Stimulated activated CD4-positive, alpha-beta T cell treated with anti-CD3 and anti-CD28 coated beads, Interleukin-15, amount 100 ng/mL, for 48 hours (primary cell): ENCODE data around the gene PEAK3.

ENCODE experiments used
- DNase-seq, 2 donors: peaks; one replicate each; pipeline ENCODE4 v3.0.0-alpha.2; 2020; ENCODE audit warnings: low read depth in 2 of 2

Gene PEAK3

GRCh38 chr19:2225415-2226050, 56.4 kb downstream of the PEAK3 start:
- no peak for DNase-seq

DNA sequence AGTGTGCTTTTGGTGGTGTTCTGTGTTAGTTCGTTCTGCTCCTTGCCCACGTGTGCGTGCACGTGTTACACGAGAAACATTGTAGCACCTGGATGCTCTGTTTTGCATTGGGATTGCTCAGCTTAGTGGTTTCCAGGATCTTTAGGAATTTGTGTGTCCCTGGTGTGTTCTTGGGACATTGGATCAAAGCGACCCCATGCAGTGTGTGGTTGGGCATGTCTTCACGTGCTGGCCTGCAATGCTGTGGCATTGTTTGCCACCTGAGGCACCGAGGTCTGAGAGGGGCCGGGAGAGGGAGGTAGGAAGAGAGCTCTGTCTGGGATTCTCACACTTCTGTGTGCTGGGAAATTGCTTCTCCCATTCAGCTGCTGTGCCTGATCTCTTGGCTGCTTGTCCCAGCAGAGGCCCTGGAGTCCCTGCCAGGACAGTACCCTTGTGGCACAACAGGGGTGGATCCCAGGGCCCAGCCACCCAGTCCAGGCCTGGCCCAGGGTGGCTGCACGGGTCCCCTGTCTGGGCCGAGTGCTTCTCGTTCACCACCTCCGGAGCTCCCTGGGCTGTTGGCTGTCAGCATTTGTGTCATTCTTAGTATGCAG, 57.1 kb downstream of the PEAK3 start:
- DNase-seq, result no peak
